Mucosa of stomach (tissue), 1 donor: ENCODE data around the gene TRIM41.

Source experiments
- H3K27me3 ChIP-seq: one replicate; pipeline ENCODE4 v1.7.0; 2013; ENCODE audit warnings: mild to moderate bottlenecking, low read length; ENCODE audit not compliant: control insufficient read depth, insufficient read depth
- H3K36me3 ChIP-seq: one replicate; pipeline ENCODE4 v1.7.0; 2013; ENCODE audit warnings: low read length; ENCODE audit not compliant: control insufficient read depth, insufficient read depth
- H3K4me1 ChIP-seq: one replicate; pipeline ENCODE4 v1.7.0; 2013; ENCODE audit warnings: mild to moderate bottlenecking, low read length; ENCODE audit not compliant: control insufficient read depth, insufficient read depth
- H3K4me3 ChIP-seq: one replicate; pipeline ENCODE4 v1.7.0; 2013; ENCODE audit warnings: low read length
- H3K9ac ChIP-seq: one replicate; pipeline ENCODE4 v1.7.0; 2013; ENCODE audit warnings: mild to moderate bottlenecking, low read length, moderate library complexity
- H3K9me3 ChIP-seq: one replicate; pipeline ENCODE4 v1.7.0; 2013; ENCODE audit warnings: mild to moderate bottlenecking, low read length, moderate library complexity; ENCODE audit not compliant: control insufficient read depth
- donor health status: Pancreatic carcinoma.

Gene TRIM41

GRCh38 chr5:181218795-181219124 lies 4.3 kb upstream of the TRIM41 start:
- Histone ChIP-seq H3K27me3 (no peaks in the 10 kb centered on the region), H3K4me3 (no peak overlapping the region), H3K9ac (no peak overlapping the region), H3K36me3 (no peaks in the 10 kb centered on the region), H3K9me3 (no peaks in the 10 kb centered on the region), H3K4me1 (peaks cover 6% of the 10 kb centered on the region)

- no peaks in the 10 kb centered on the region for H3K9me3 ChIP-seq
- H3K9ac ChIP-seq = no peak overlapping the region
- H3K27me3 ChIP-seq = no peaks in the 10 kb centered on the region
- no peaks in the 10 kb centered on the region for H3K36me3 ChIP-seq
- H3K4me3 ChIP-seq = no peak overlapping the region
- H3K4me1 ChIP-seq = peaks cover 13% of the 10 kb centered on the region
Observed at GRCh38 chr5:181219262-181220177, 3.6 kb upstream of the TRIM41 start.

- Histone ChIP-seq H3K9me3 (no peaks in the 10 kb centered on the region), H3K9ac (no peak overlapping the region), H3K4me3 (no peak overlapping the region), H3K4me1 (peaks cover 17% of the 10 kb centered on the region), H3K27me3 (no peaks in the 10 kb centered on the region), H3K36me3 (no peaks in the 10 kb centered on the region)
Observed at GRCh38 chr5:181220178-181220515, 2.9 kb upstream of the TRIM41 start.

- H3K9me3 ChIP-seq = no peaks in the 10 kb centered on the region
- H3K4me1 ChIP-seq = peaks cover 17% of the 10 kb centered on the region
- H3K4me3 ChIP-seq = no peak overlapping the region
- H3K9ac ChIP-seq = no peak overlapping the region
- H3K27me3 ChIP-seq = no peaks in the 10 kb centered on the region
- no peaks in the 10 kb centered on the region for H3K36me3 ChIP-seq
Observed at GRCh38 chr5:181221105-181221791, 1.8 kb upstream of the TRIM41 start.

- Histone ChIP-seq H3K4me3 (peak overlapping the region; percentile 88), H3K9ac (peak overlapping the region; percentile 91), H3K36me3 (no peaks in the 10 kb centered on the region), H3K27me3 (no peaks in the 10 kb centered on the region), H3K9me3 (no peaks in the 10 kb centered on the region), H3K4me1 (peaks cover 17% of the 10 kb centered on the region)
Observed at GRCh38 chr5:181221792-181222629, 1.1 kb upstream of the TRIM41 start.

- Histone ChIP-seq H3K36me3 (no peaks in the 10 kb centered on the region), H3K9me3 (no peaks in the 10 kb centered on the region), H3K9ac (peak overlapping the region; percentile 91), H3K27me3 (no peaks in the 10 kb centered on the region), H3K4me1 (peaks cover 17% of the 10 kb centered on the region), H3K4me3 (peak overlapping the region; percentile 88)
Observed at GRCh38 chr5:181222630-181223057, 437 bp upstream of the TRIM41 start.

GRCh38 chr5:181223729-181224389 lies 778 bp downstream of the TRIM41 start:
- no peaks in the 10 kb centered on the region for H3K27me3 ChIP-seq
- H3K9ac ChIP-seq = peak overlapping the region; percentile 91
- peak overlapping the region; percentile 88 for H3K4me3 ChIP-seq
- peaks cover 17% of the 10 kb centered on the region for H3K4me1 ChIP-seq
- no peaks in the 10 kb centered on the region for H3K9me3 ChIP-seq
- no peaks in the 10 kb centered on the region for H3K36me3 ChIP-seq

GRCh38 chr5:181224390-181225229 lies 1.5 kb downstream of the TRIM41 start:
- Histone ChIP-seq H3K27me3 (no peaks in the 10 kb centered on the region), H3K4me3 (peak overlapping the region; percentile 88), H3K9me3 (no peaks in the 10 kb centered on the region), H3K4me1 (peaks cover 17% of the 10 kb centered on the region), H3K9ac (peak overlapping the region; percentile 91), H3K36me3 (no peaks in the 10 kb centered on the region)

GRCh38 chr5:181229996-181230395 lies 6.9 kb downstream of the TRIM41 start:
- no peak overlapping the region for H3K9ac ChIP-seq
- peaks cover under 1% of the 10 kb centered on the region for H3K4me1 ChIP-seq
- H3K9me3 ChIP-seq = no peaks in the 10 kb centered on the region
- peaks cover 8% of the 10 kb centered on the region for H3K36me3 ChIP-seq
- no peak overlapping the region for H3K4me3 ChIP-seq
- H3K27me3 ChIP-seq = no peaks in the 10 kb centered on the region

- H3K4me1 ChIP-seq = no peaks in the 10 kb centered on the region
- no peaks in the 10 kb centered on the region for H3K27me3 ChIP-seq
- H3K9ac ChIP-seq = no peak overlapping the region
- no peak overlapping the region for H3K4me3 ChIP-seq
- H3K9me3 ChIP-seq = no peaks in the 10 kb centered on the region
- peaks cover 10% of the 10 kb centered on the region for H3K36me3 ChIP-seq
Observed at GRCh38 chr5:181230551-181230950, 7.5 kb downstream of the TRIM41 start.

- Histone ChIP-seq H3K4me1 (no peaks in the 10 kb centered on the region), H3K27me3 (no peaks in the 10 kb centered on the region), H3K9me3 (no peaks in the 10 kb centered on the region), H3K36me3 (peaks cover 15% of the 10 kb centered on the region), H3K9ac (no peak overlapping the region), H3K4me3 (no peak overlapping the region)
Observed at GRCh38 chr5:181231432-181231831, 8.4 kb downstream of the TRIM41 start.
